Stimulated activated CD4-positive, alpha-beta T cell treated with anti-CD3 and anti-CD28 coated beads, Interleukin-4, amount 100 ng/mL, for 4 hours (primary cell): Measurements from ENCODE around the gene ARL3.
"Not testable (repeated sequence)": the region's sequence is repeated elsewhere in the genome, so short reads cannot be mapped to it uniquely, and the experiment has no call there.

Experiments
- DNase-seq, 2 experiments: peaks; one replicate each; pipeline ENCODE4 v3.0.0-alpha.2; 2020

The ARL3 gene

GRCh38 chr10:102701796-102702195 is 12.4 kb downstream of the ARL3 start:
- no peak for DNase-seq

DNA sequence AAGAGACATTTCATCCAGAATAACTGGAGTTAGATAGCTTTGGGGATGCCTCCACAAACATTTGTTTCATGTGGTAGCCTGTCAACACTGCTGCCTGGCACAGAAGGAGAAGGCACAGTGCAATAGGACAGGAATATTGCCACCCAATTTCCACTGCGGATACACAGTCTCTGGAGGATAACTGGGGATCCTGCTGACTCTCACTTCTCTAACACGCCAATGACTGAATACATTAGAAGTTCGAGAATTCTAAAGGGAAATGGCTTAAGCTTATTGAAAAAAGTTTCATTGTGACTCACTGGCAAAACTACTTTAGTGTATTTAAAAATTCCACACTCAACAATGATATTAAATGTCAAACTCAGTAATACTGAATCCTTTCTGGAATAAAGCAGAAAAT is 12.9 kb downstream of the ARL3 start:
- DNase-seq = no peak

DNA sequence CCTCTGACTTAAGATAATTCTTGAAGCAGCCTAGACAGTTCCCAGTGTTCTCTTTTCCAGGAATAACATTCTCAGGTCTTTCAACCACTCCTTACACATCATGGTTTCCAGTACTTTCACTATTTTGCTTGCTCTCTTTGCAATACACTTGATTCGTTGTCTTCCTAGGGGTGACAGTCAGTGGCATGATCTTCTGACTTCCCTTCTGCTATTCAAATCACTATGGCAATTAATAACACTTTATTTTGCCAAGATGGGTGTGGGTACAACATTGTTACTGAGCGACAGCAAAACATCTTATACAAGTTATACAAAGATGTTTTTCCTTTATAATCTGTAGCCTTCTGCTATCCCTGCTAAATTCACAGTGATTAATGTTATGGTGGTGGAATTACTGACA is 15.3 kb downstream of the ARL3 start:
- no peak for DNase-seq

DNA sequence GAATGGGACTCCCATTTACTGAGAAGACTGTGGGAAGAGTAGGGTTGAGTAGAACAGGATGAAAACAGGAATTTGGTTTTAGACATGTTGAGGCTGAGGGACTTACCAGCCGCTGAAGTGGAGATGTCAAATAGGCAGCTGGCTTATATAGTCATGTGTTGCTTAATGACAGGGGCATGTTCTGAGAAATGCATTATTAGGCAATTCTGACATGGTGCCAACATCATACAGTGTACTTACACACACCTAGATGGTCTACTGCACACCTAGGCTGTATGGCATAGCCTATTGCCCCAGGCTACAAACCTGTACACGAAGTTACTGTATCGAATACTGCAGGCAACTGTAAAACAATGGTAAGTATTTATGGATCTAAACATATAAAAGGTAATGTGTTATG is 17.5 kb downstream of the ARL3 start:
- DNase-seq = no peak

DNA sequence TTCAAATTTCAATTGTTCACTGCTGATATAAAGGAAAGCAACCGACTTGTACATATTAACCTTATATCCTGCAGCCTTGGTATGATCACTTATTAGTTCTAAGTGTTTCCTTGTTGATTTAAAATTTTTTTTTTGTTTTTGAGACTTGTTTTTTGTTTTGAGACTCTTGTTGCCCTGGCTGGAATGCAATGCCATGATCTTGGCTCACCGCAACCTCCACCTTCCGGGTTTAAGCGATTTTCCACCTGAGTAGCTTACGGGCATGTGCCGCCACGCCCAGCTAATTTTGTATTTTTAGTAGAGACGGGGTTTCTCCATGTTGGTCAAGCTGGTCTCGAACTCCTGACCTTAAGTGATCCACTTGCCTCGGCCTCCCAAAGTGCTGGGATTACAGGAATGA is 18.8 kb downstream of the ARL3 start:
- not testable (repeated sequence) for DNase-seq

- no peak for DNase-seq
Measured at GRCh38 chr10:102691285-102692066, 22.7 kb downstream of the ARL3 start.

- no peak for DNase-seq
Measured at GRCh38 chr10:102683736-102684135, 30.5 kb downstream of the ARL3 start.

DNA sequence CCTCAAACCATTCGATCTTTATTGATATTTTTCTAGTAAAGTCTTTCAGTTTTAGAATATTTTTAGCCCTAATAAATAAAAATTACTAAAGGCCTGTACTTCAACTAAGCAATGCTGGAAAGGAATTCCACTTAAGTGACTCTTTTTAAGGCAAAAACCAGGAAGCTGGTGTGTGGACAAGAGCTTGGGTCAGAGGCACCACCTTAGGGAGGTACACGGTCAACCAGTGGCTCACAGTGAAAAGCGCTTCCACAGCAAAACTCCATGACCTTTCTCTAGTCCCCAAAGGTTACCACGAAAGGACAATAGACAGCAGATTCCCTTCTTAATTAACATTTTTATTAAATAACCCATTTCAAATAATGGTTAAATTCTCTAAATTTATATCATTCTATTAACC is 31.2 kb downstream of the ARL3 start:
- DNase-seq = no peak

GRCh38 chr10:102682416-102682815 is 31.8 kb downstream of the ARL3 start:
- DNase-seq = peak in 1 of 2 experiments; percentile 13

DNA sequence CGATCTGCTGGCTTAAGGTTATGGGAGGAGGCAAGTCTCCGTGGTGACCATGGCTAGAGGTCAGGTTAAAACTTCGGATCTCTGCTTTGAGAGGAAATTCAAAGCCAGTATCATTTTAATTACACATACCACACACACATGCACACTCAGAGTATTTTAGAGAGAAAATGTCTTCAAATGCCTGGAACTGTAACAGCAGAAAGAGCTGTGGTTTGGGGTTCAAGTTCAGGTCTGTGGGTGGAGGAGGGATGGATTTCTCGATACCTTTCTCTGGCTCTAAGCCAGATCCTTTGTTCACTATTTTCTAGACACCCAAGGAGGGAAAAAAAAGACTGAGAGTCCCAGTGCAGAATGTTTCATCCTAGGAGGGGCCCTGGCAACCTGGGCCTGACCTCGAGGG is 32.5 kb downstream of the ARL3 start:
- no peak for DNase-seq

DNA sequence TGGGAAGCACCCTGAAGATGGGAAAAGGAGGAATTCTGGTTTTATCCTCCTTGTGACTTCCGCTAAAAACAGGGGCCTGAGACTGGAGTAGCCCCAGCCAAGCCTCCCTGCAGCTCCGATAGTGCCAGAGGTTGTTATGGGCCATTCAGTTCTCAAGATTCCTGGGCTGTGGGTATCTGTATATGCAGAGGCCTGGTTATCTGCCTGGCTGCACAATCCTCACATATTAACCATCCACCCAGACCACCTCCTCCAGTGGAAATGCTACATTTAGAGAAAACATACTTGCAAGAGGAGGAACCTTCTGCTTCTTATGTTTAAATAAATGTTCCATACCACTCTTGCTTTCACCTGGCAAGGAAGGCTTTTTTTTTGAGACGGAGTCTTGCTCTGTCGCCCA is 34.6 kb downstream of the ARL3 start:
- no peak for DNase-seq

DNA sequence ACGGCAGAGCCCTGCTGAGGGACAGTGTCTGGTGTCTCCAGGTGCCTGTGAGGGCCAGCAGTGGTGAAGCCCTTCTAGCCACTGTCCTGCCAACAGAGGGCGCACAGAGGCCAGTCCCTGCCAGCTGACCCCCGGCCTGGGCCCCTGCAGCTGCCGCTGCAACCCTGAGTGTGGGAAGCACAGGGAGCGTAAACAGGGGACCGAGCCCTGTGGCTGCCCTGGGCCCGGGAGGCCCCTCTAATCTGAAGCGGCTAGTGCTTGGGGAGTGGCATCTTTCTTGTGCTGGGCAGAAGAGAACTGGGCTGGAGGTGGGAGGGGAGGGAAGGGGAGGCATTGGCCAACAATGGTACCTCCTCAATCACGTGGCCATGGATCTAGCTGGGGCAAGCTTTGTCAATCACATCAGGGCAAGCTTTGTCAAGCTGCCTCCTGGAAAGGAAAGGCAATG is 35.3 kb downstream of the ARL3 start:
- no peak for DNase-seq

GRCh38 chr10:102678068-102678400 is 36.2 kb downstream of the ARL3 start:
- no peak for DNase-seq

DNA sequence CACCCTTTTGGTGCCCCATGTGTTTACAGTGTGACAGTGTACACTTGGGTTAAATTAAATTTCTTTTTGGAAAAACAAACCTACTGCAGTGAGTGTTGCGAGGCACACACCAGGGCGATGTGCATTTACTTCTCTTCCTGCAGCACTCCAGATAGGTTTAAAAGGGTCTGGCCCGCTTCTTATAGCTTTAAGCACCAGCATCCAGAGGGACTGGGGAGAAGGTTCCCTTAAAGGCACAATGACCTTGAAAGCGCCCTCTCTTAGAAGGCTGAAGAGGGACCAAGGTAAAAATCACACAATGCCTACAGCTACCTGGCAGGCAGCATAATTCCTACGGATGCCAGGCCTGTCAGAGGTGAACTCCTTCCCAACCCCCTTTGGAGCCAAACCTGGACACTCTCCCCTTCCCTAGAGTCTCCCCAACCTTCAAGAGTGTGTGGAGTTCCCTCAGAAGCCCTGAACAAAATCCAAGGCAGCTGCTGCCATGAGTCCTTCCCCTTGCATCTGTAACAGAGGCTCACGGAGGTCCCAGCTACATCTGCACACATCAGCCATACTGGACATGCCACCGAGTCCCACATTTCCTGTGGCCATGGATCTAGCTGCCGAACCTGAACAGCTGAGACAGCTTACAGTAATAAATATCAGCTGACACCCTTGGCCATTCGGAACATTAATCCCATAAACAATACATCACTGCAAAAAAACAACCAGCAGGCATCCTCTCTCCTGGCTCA is 36.7 kb downstream of the ARL3 start:
- no peak for DNase-seq

GRCh38 chr10:102676534-102677315 is 37.5 kb downstream of the ARL3 start:
- no peak for DNase-seq

DNA sequence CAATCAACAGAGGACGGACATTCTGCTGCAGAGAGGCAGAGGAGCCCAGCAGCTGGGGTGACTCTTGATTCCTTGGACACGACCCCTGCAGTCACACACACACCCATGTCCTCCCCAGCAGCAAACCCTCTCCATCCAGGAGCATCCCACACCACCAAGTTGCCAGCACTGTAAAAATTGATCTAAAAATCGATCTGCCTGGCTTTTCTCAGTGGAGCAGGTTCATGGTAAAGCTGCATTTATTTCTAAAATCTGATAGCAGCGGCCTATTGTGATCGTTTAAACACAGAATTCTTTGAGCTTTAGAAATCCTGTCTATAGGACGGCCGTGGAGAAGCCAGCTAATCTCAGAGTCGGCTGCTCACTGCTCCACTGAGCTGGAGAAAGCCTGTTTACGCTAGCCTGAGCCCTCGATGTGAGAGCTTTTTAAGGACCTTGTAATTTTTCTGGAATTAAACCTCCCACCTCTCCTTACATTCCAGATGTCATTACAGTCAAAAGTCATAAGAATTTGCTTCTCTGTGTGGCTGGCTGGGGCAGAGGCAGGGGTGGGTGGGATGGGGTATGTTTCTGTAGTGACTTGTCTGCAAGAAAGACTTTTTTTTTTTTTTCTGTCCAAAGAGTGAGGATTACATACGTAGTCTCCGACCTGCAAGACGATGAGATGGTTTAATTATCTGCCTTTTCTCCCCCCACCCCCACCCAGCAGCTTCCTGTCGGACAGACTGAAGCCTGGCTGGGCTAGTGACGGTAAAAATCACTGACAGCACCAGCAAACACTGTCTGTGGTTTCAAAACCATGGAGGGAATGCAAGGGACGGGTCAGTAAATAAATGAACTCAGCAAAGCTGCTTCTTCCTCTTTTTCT is 38.3 kb downstream of the ARL3 start:
- DNase-seq = no peak

DNA sequence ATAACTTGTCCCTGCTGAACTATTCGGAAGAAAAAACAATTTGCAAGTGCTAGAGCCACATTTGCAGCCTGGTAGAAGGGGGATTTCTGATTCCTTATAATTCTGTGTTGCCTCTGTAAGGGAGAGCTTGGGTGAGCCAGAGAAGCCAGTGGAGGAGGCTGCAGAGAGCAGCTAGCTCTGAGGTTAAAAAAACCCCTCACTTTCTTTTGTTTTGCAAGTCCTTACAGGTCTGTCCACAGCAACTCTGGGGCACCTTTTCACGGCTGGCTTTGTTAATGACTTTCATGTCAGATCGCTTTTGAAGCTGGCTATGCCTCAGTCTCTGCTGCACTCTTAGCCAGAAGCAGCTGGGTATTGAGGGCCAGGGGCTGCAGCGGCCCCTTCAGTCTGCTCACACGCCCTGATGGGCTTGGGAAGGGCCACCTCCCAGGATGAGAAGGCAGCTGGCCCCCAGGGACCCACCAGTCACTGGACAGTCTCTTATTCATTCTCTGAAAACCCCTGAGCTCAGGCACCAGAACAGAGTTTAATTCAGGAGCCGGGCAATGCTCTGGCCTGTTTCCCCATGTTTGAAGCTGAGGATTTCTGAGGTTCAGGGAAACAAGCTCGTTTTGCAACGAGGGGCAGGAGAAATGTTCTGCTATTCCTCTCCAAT is 39.1 kb downstream of the ARL3 start:
- DNase-seq = no peak

DNA sequence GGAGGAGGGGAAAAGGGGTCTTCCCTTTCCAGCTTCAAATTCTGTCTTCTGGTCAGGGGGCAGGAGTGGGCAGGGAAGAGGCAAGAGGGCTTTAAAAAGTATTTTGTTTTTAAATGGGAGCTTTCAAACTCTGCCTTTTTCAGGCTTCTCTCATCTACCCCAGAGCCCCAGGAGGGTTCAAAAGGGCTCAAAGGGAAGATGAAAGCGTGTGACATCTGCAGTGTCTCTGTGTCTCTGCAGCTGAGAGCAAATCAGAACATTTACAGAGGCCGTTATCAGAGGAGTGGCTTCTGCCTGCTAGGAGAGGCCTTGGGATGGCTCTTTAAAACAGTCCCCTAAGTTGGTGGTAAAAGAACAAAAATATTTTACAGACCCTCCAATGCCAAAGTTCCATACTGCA is 39.6 kb downstream of the ARL3 start:
- no peak for DNase-seq

DNA sequence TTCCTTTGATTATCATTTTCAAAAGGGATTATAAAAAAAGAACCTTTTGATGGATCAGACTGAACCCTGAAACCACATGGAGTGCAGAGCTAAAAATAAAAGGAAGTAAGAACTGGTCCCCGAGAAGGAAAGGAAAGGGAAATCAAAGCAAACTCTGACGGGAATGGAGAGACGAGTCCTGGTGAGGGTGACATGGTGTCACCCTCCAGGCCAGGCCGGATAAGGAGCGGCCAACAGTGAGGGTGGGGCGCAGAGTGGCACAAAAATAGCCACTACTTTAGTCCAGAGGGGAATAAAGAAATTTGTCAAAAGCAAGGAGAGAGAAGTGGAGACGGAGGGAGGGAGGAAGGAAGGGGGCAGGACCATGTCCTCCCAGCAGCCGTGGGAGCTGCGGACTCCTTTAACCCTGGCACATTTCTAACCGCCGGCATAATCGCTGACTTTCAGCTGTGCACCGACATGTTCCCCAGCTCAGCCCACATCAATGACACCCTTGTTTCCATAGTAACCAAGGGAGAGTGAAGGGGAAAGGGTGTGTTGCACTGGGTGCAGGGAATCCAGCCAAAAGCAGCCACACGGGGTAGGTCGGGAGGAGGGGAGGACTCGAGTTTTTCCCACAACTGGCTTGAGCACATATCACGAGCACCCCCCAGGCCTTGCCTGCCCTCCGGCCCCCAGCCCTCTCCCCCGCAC is 40.2 kb downstream of the ARL3 start:
- peak; percentile 38 to 70 for DNase-seq

DNA sequence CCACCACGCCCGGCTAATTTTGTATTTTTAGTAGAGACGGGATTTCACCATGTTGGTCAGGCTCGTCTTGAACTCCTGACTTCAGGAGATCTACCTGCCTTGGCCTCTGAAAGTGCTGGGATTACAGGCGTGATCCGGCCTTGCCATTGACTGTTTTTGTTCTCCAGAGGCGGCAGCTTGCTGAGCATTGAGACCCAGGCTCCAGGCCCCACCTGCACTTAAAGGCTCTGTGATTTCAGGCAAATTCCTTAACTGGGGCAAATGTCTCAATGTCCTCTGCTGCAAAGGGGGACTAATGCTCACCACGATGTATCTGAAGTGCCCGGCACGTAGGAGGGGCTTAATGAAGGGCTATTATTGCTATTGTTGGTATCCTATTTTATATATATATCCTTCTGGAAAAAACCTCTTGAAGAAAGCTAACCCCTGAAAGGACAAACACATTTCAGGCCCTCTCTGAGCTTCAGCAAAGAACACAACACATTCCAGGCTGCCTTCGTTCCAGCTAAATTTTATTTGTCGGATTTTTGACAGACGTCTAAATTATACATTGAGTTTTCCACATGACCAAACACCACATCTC is 40.9 kb downstream of the ARL3 start:
- DNase-seq = no peak

DNA sequence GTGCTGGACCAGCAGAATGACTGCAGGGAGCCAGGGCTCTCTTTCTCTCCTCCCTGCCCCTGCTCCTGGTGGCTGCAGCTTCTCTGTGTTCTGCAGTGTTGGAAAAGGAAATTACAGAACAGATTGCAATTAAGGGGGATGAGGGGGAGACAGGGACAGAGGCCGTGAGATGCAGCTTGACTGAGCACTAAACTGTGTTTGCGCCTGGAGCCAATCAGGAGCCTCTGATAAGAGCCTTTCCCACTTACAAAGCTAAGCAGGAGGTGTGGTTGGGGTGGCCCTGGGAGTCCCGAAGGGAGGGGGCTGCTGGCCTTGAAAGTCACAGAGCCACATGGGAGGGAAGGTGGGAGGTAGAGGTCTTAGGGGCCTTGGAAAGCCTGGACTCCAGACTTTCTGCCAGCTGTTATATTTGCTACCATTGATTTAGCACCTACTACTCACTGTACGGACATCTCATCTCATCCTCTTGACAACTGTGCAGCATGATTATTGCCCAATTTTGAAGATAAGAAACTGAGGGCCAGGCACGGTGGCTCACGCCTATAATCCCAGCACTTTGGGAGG is 43.2 kb downstream of the ARL3 start:
- no peak for DNase-seq
